Urinary bladder (tissue), 4 donors: ENCODE results near the gene ASB3. TPM values are rescaled to one million over a fixed set of nuclear protein-coding genes. Genes with fewer than 3 reads are reported as not detected.
"Not testable (repeated sequence)": the region's sequence is repeated elsewhere in the genome, so short reads cannot be mapped to it uniquely, and the experiment has no call there.

Experiments
- DNase-seq: peaks from one replicate; pipeline ENCODE4 v3.0.0-alpha.2; 2015; ENCODE audit errors: extremely low spot score
- H3K27ac ChIP-seq: one replicate; pipeline ENCODE4 v1.5.1; 2013; ENCODE audit warnings: low read depth, mild to moderate bottlenecking, moderate library complexity
- H3K36me3 ChIP-seq: one replicate; pipeline ENCODE4 v1.6.1; 2013; ENCODE audit warnings: mild to moderate bottlenecking, moderate library complexity; ENCODE audit not compliant: insufficient read depth
- H3K4me1 ChIP-seq: one replicate; pipeline ENCODE4 v1.6.1; 2013; ENCODE audit warnings: mild to moderate bottlenecking, moderate library complexity; ENCODE audit not compliant: insufficient read depth
- H3K4me3 ChIP-seq: one replicate; pipeline ENCODE4 v1.5.1; 2013; ENCODE audit warnings: low read depth, low read length
- WGBS: extraction: QIAGEN DNeasy Blood & Tissue Kit; methylation state at CpG from one replicate; pipeline ENCODE4 v1.1.7; 2013; 5-methylcytosine and 5-hydroxymethylcytosine counted together
- polyA plus RNA-seq: library from polyadenylated mRNA; stranded (reverse); fragments of 200-250 nt; gene quantifications from one replicate; pipeline ENCODE4 v1.2.3, GENCODE V29; 2013
- total RNA-seq: library from RNA; depleted of rRNA; stranded (reverse); fragments of >200 nt; gene quantifications from one replicate; pipeline ENCODE4 v1.2.3, GENCODE V29; 2014
- donor health status: healthy with polysubstance abuse.
- donor health status: healthy.

ASB3 gene
- total and polyA plus RNA-seq, 2 donors, result 9.0 to 51.2 TPM

DNA sequence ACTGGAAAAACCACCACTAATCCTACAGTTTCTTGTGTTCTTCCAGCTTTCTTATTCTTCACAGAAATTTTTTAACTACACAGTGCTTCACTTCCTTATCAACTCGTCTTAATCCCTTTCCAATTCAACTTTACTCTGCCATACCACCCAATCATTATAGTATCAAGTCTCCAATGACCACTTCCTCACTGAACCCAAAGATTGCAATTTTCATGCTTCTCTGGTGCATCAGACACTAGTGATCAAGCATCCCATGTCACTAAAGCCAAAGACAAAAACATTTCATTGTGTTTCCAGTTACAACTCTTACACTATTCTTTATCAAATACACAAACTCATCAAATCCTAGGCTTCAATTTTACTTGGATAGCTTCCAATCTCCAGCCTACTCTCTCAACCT is 9.6 kb downstream of the ASB3 start:
- DNase-seq, result no peak
- Histone ChIP-seq H3K27ac (no peak overlapping the region), H3K36me3 (no peaks in the 10 kb centered on the region), H3K4me1 (no peaks in the 10 kb centered on the region), H3K4me3 (no peak overlapping the region)
- 61% methylated on average over 1 of the region's 1 CpG for WGBS

DNA sequence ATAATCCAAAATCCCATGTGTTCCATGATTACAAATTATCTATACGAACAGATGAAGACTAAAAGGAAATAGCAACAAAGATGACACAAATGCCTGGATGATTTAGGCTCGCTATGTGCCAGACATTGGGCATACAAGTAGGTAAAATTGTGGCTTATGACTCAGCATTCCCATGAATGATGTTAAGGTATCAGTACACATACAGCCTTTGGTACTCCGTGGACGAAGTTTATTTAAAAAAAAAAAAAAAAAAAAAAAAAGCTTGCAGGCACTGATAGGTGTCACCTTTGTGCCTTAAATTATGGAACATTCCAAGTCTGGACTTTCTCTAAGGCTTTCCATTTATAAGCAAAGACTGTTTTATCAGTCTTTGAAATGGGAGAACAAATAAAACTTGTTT is 16.5 kb downstream of the ASB3 start:
- DNase-seq, result no peak
- H3K4me1 ChIP-seq, result no peaks in the 10 kb centered on the region
- H3K27ac ChIP-seq, result no peak overlapping the region
- no peak overlapping the region for H3K4me3 ChIP-seq
- WGBS, result 72% methylated on average over 4 of the region's 4 CpGs
- no peaks in the 10 kb centered on the region for H3K36me3 ChIP-seq

DNA sequence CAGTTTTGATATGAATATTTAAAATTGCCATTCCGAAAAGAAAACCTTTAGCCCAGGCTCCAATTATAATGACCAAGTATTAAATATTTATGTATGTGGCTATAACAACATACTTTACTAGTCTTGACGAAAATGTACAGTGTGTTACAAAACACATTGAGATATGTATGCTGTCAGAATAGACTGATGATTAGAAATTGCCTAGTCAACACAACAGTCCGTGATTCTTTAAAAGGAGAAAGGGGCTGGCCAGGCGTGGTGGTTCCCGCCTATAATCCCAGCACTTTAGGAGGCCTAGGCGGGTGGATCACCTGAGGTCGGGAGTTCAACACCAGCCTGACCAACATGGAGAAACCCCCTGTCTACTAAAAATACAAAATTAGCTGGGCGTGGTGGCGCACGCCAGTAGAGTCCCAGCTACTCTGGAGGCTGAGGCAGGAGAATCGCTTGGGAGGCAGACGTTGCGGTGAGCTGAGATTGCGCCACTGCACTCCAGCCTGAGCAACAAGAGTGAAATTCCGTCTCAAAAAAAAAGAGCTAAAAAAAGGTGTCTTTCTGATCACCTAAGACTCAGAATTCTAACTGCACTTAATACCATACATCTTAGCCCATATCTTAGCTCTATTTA is 17.3 kb downstream of the ASB3 start:
- H3K27ac ChIP-seq, result no peak overlapping the region
- DNase-seq, result no peak
- WGBS, result 94% methylated on average over 15 of the region's 15 CpGs
- no peaks in the 10 kb centered on the region for H3K4me1 ChIP-seq
- H3K4me3 ChIP-seq, result no peak overlapping the region
- H3K36me3 ChIP-seq, result peaks cover 1% of the 10 kb centered on the region

DNA sequence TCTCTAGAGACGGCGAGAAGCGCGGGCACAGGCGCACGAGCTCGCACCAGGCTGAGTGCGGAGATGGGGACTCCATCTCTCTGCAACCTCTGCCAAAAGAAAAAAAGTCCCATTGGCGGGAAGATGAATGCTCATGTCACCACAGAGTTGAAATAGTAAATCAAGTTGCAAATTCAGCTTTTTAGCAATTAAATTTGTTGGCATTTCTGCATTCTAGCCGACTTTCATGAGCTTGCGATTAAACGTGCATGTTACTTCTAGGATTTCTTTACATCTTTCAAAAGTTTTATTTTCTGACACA is 18.6 kb downstream of the ASB3 start:
- Histone ChIP-seq H3K4me3 (peak overlapping the region; percentile 90), H3K27ac (no peak overlapping the region), H3K4me1 (no peaks in the 10 kb centered on the region), H3K36me3 (peaks cover 3% of the 10 kb centered on the region)
- DNase-seq, result no peak
- WGBS, result under 1% methylated on average over 12 of the region's 12 CpGs

DNA sequence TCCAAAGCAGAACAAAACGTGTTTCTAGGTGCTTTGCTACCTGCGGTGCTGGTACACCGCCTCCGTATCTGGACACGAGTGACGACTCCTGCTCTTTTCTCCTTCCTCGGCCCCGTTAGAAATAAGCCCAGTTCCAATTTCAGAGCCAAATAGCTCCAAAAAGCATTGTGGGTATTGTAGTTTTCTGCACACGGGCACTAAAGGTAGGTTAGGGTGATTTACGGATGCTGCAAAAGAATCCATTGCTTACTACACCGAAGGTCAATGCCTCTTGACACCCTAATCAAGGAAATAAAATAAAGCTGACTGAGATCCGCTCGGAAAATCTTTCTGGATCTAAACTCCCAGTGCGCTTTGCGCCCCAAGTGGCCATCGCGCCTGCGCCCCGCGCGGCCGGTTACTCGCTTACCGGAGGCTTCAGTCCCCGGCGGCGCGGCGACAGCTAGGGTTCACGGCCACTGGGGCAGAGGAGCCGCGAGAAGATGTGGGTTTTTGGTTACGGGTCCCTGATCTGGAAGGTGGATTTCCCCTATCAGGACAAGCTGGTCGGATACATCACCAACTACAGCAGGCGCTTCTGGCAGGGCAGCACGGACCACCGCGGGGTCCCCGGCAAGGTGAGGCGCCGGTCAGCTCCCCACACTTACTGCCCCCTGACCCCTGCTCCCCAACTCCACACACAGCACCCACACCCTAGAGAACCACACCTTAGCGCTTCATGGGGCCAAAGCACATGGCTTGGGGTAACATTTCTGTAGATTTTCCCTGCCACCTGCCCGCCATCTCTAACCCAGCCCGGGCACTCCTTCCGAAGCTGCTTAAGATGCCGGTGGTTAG is 19.1 kb downstream of the ASB3 start, which contains the start of gene CHAC2:
Gene CHAC2 (plus strand): TSS at position 400 of the 837 bp plus-strand sequence. CDS start 83 bp downstream, at position 483.
- WGBS, result under 1% methylated on average over 46 of the region's 46 CpGs

DNA sequence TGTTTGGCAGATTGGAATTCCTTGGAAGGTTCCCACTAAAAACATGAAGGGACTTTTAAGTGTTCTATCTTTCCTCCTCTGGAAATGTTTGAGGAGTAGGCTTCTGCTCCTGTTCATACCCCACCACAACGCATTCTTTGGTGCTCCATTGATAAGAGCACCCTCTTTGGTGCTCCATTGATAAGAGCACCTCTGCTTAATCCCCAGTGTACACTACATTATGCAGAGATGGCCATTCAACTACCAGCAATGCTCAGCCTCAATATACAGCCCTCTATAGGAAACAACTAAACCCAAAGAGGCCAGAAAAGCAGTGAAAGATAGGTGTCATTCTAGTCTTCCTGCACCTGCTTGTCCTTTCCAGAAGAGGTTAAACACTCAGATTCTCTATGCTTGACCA is 21.0 kb downstream of the ASB3 start:
- no peak overlapping the region for H3K27ac ChIP-seq
- whole genome bisulfite sequencing, result 98% methylated on average over 1 of the region's 1 CpG
- H3K4me3 ChIP-seq, result no peak overlapping the region
- no peaks in the 10 kb centered on the region for H3K4me1 ChIP-seq
- DNase-seq, result no peak
- H3K36me3 ChIP-seq, result peaks cover 3% of the 10 kb centered on the region

More for the DNA sequence above, 19.1 kb downstream of the ASB3 start, which contains the start of gene CHAC2:
- Histone ChIP-seq H3K4me1 (no peaks in the 10 kb centered on the region), H3K27ac (no peak within 1 kb of the TSS), H3K36me3 (peaks cover 3% of the 10 kb centered on the region), H3K4me3 (peak within 1 kb of the TSS; percentile 90)
- DNase-seq, result peak; percentile 49

DNA sequence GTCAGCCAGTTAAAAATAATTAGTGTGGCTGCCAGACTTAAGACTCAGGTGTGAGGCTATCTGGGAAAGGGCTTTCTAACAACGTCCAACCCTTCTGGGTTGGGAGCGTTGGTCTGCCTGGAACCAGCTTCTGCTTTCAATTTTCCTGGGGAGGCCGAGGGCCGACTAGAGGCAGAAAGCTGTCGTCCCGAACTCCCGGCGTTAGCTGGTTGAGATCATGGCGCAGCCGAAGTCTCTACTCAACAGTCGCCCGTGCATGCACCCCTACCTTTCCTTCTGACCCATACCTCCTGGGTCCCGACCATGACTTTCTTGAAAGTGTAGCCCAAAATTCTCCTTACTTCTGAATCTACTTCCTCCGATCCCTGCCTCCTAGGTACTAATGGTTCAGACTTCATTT is 29.5 kb downstream of the ASB3 start:
- WGBS, result 98% methylated on average over 14 of the region's 14 CpGs
- H3K4me3 ChIP-seq, H3K36me3 ChIP-seq, DNase-seq, H3K4me1 ChIP-seq, H3K27ac ChIP-seq: not testable (repeated sequence)

DNA sequence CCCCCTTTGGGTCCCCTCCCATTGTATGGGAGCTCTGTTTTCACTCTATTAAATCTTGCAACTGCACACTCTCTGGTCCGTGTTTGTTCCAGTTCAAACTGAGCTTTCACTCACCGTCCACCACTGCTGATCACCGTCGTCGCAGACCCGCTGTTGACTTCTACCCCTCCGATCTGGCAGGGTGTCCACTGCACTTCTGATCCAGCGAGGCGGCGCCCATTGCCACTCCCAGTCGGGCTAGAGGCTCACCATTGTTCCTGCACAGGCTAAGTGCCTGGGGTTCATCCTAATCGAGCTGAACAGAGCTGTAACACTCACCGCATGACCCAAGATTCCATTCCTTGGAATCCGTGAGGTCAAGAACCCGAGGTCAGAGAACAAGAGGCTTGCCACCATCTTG is 30.1 kb downstream of the ASB3 start:
- H3K4me1 ChIP-seq, result no peaks in the 10 kb centered on the region
- WGBS, result 99% methylated on average over 15 of the region's 15 CpGs
- no peak overlapping the region for H3K27ac ChIP-seq
- no peak for DNase-seq
- H3K36me3 ChIP-seq, result peaks cover 7% of the 10 kb centered on the region
- no peak overlapping the region for H3K4me3 ChIP-seq

DNA sequence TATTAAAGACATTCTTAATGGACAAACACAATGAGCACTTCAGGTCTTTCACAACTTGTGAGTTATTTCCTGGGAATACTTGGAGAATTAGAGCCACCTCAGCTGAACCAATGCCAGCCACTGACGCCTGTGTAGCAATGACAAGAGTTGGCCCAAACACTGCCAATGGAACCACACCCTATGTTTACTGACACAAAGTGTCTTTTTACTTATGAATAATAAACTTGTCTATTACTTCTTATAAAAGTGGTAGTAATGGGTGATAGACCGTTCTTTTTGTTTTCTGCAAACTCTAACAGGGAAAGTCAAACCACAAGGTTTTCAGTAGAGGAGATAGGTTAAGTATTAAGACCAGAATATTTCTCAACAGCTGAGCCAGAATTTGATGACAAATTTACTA is 31.6 kb downstream of the ASB3 start:
- Histone ChIP-seq H3K27ac (no peak overlapping the region), H3K4me1 (no peaks in the 10 kb centered on the region), H3K36me3 (peaks cover 5% of the 10 kb centered on the region), H3K4me3 (no peak overlapping the region)
- no peak for DNase-seq
- WGBS, result 77% methylated on average over 2 of the region's 2 CpGs

DNA sequence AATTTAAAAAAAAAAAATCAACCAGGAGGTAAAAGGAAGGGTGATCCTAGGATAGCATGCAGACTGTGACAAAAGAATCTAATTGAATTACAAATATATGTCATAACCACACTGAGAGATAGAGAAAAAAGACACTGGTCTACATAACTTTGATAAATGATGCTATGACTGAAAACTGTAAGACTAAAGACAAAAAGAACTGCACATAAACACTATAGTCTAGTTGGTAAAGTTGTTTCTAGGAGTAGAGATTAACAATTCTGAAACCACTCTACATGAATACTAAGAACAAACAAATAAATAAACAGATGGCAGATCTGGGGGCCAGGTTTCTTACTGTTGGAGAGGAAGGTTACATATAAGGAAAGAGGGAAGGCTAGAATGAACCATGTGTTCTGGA is 33.7 kb downstream of the ASB3 start:
- no peaks in the 10 kb centered on the region for H3K36me3 ChIP-seq
- H3K4me3 ChIP-seq, result no peak overlapping the region
- no peak overlapping the region for H3K27ac ChIP-seq
- no peaks in the 10 kb centered on the region for H3K4me1 ChIP-seq
- DNase-seq, result no peak

DNA sequence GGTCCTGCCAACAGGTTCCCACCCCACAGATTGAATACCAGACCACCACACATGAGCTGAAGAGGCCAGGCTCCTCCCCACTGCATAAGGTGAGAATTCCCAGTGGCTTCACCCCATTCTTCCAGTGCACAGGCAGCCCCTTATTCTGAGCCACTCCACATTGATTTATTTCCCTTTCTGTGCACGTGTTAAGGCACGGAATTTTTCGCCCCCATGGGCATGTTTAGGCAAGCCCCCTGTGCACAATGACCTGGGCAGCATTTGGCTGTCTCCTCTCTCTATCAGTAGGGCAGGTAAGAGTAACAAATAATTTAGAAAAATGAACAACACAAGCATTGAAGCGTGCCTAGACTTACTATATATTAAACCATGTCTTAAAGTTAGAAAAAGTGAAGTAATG is 34.4 kb downstream of the ASB3 start:
- Histone ChIP-seq H3K4me1 (no peaks in the 10 kb centered on the region), H3K4me3 (no peak overlapping the region), H3K36me3 (no peaks in the 10 kb centered on the region), H3K27ac (no peak overlapping the region)
- WGBS, result 79% methylated on average over 4 of the region's 4 CpGs
- DNase-seq, result no peak

DNA sequence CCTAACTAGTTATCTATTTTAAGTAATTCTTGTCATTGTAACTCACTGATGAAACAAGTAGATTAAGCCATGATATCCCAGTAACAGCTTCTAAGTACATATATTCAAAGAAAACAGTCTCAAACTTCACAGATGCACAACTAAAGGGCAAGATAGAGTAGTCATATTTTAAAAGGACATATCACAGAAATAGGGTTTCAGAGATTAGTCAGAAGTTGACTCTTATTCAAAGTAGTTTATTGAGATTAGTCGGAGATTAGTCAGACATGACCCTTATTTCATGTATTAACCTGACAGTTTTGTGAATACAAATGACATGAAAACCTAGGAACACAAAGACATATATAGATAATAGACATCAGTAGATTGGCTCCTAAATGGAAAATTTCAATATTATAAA is 35.0 kb downstream of the ASB3 start:
- Histone ChIP-seq H3K27ac (no peak overlapping the region), H3K4me1 (no peaks in the 10 kb centered on the region), H3K36me3 (no peaks in the 10 kb centered on the region), H3K4me3 (no peak overlapping the region)
- 78% methylated on average over 1 of the region's 1 CpG for WGBS
- DNase-seq, result no peak

DNA sequence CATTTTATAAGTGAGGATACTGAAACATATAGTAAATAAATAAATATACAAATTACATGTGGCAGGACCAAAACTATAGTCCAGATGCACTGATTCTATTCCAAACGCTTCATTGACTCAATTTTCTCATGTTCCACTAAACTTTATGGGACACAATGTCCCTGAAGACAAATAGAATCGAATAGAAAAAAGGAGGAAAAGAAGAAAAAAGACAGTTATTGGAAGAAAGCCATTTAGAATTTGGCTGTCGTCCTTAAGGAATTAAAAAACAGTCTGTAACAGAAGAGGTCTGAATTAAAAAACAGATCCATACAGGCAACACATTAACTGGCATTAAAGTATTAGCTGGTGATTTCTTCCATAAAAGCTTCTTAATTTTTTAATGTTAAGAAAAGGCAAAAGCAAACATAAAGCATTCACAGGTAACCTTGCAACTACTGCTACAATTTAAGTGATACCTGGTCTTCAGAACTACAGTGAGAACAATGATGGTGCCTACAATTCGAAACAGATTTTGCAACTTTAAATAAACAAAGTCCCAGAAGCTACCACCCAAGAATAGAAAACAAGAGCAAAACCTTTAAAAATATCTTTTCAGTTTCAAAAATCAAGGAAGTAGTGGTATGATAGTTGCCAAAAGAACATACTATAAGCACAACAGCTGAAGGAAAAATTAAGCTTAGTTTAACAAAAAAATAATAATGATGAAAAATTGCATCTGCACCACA is 36.5 kb downstream of the ASB3 start:
- H3K36me3 ChIP-seq, result no peaks in the 10 kb centered on the region
- no peak overlapping the region for H3K4me3 ChIP-seq
- H3K4me1 ChIP-seq, result no peaks in the 10 kb centered on the region
- WGBS, result 77% methylated on average over 4 of the region's 4 CpGs
- no peak for DNase-seq
- no peak overlapping the region for H3K27ac ChIP-seq
